Astrocyte of the spinal cord (primary cell): ENCODE results near the gene EBF4.

ENCODE experiments used
- DNase-seq: peaks from one replicate; pipeline ENCODE4 v3.0.0; 2011; ENCODE audit warnings: low read depth, low spot score
- H3K4me3 ChIP-seq: 2 replicates; pipeline ENCODE4 v1.5.1; 2011; ENCODE audit warnings: low read depth, mild to moderate bottlenecking, low read length, moderate library complexity
- CTCF ChIP-seq: IDR thresholded peaks from 2 replicates; pipeline ENCODE4 v1.5.1; 2012; ENCODE audit warnings: low read depth, mild to moderate bottlenecking, low read length, inconsistent platforms
- in situ Hi-C: cut with HindIII; loops from 2 replicates; pipeline ENCODE4 v1.10.0; 2017; ENCODE audit warnings: low sequenced_read_pairs

Gene EBF4

DNA sequence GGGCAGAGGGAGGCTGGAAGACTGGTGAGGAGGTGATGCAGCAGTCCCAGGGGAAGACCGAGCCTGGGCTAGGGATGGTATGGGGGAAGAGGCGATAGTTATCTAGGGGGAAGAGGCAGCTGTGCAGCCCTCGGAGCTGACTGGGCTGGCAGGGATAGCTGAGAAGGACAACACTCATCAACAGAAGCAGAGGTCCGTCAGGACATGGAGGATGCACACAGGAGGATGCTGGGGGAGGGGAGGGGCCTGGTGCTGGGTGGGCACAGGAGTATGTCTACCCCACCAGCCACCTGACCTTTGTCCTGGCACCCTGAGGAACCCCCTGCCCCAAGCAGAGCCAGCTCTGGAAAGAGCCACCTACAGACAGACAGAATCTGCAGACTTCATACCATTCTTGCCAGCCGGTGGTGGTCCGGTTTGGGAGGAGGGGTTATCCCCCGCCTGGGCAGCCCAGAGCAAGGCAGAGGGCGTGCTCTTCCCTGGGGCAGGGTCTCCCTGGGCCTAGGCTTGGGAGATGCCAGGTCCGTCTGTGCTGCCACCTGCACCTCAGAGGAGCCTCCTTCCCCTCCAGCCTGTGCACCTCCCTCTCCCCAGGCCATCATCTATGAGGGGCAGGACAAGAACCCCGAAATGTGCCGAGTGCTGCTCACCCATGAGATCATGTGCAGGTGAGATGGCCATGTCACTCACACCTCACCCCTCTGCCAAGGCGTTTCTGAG is 14.9 kb downstream of the EBF4 start:
- no peak for TF ChIP-seq CTCF
- in situ Hi-C loops = no loop called here
- DNase-seq = no peak
- no peak overlapping the region for H3K4me3 ChIP-seq

GRCh38 chr20:2708073-2708415 is 15.5 kb downstream of the EBF4 start:
- H3K4me3 ChIP-seq = no peak overlapping the region

DNA sequence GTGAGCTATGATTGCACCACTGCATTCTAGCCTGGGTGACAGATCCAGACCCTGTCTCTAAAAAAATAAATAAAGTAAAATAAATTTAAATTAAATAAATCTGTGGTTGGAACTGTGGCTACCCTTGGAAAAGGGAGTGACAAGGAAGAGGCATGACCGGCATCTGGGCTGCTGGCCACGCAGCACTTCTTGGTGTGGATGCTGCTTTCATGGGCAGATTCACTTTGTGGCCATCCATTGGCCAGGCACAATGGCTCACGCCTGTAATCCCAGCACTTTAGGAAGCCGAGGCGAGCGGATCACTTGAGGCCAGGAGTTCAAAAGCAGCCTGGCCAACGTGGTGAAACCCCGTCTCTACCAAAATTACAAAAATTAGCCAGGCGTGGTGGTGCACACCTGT is 16.1 kb downstream of the EBF4 start:
- DNase-seq = no peak
- TF ChIP-seq CTCF = no peak
- in situ Hi-C loops = no loop called here
- H3K4me3 ChIP-seq = no peak overlapping the region

More at GRCh38 chr20:2708073-2708415, 15.5 kb downstream of the EBF4 start:
- TF ChIP-seq CTCF = no peak
- in situ Hi-C loops = no loop called here
- no peak for DNase-seq

DNA sequence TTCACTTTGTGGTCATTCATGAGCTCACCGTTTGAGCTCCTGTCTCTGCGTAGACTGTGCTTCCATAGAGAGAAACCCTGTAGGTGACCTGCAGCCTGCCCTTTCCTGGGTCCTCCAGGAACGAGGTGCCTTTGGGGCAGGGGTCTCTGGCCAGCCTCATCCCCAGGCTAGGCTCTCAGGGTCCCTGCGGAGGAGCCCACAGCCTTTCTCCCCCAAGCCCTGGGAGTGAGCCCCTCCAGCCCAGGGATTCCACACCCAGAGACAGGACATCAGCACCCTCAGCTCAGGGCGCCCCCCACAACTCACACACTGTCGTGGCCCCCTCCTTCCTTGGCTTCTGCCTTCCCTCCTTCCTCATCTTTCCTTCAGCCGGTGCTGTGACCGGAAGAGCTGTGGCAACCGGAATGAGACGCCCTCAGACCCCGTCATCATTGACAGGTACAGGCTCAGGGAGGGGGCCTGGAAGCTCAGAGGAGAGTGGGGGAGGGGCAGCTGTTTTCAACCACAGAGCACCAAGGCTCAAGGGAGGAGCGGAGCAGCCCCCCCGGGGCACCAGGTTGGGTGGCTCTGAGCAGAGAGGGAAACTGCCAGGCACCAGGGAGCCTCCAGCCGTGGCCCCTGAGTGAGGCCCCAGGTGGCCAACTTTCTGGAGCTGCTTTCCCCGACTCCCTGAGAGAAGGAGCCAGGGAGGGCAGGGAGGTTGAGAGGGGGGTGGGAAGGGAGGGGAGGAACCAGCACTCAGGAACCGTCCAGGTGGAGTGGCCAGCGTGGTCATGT is 16.8 kb downstream of the EBF4 start:
- H3K4me3 ChIP-seq = no peak overlapping the region
- no peak for DNase-seq
- no peak for TF ChIP-seq CTCF
- in situ Hi-C loops = no loop called here

- H3K4me3 ChIP-seq = no peak overlapping the region
- peak; percentile 21 for TF ChIP-seq CTCF
- in situ Hi-C loops = no loop called here
- no peak for DNase-seq
These were observed 20.7 kb downstream of the EBF4 start for GRCh38 chr20:2713285-2713684.

DNA sequence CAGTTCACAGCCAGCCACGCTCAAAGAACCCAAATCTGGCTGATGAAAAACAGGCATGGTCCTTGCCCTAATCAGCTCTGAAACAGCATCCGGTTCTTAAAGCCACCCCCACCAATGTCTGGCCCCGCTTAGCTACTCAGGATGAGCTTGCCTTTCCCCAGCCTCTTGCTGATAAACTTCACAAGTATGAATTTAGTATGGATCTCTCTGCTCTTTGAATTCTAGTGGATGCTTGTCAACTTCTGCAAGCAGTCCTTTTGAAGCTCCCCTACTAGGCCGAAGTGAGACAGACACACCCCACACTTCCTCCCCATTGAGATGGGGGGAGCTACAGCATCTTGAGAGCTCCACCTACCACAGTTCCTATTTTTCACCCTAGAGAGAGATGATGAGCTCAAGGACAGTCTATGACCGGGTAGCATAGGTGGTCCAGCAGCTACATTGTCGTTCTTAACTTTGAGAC is 36.7 kb downstream of the EBF4 start:
- no peak for DNase-seq
- no peak for TF ChIP-seq CTCF
- in situ Hi-C loops = no loop called here
- H3K4me3 ChIP-seq = no peak overlapping the region
